ENCODE data around the gene XK. TPM values are rescaled to one million over a fixed set of nuclear protein-coding genes. Genes with fewer than 3 reads are reported as not detected.

Gene XK
- total and polyA plus RNA-seq, 10 of the 15 experiments (the other 5 are each of a cell fraction or from before 2014, with no cell fraction given) = not detected

- Histone ChIP-seq H2AFZ (ENCODE audit: control insufficient read depth, low read depth, low read length) (no peak overlapping the region), H3K4me2 (ENCODE audit: control insufficient read depth, insufficient read depth) (no peak overlapping the region), H4K20me1 (ENCODE audit: control insufficient read depth, insufficient read depth) (no peaks in the 10 kb centered on the region), H3K36me3 (ENCODE audit: control insufficient read depth in 2 of 2, insufficient read depth in 2 of 2, low read length in 1 of 2) (no peaks in the 10 kb centered on the region), H3K79me2 (ENCODE audit: control insufficient read depth, insufficient read depth, low read length) (no peaks in the 10 kb centered on the region), H3K27me3 (replicated peaks in 1 of 2; ENCODE audit: control insufficient read depth in 2 of 2, insufficient read depth in 2 of 2, low read length in 1 of 2) (no peaks in the 10 kb centered on the region; a peak in 1 of 4 replicates), H3K27ac (ENCODE audit: control insufficient read depth, insufficient read depth) (no peak overlapping the region), H3K9me3 (replicated peaks; ENCODE audit: control insufficient read depth, insufficient read depth, low read length) (no peaks in the 10 kb centered on the region), H3K4me1 (ENCODE audit: control insufficient read depth, insufficient read depth, low read length) (0 out of 2 replicates have a peak, but pooled peaks cover 2% of the 10 kb centered on the region), H3K4me3 (no peak overlapping the region), H3K9ac (ENCODE audit: control insufficient read depth, insufficient read depth, low read length) (no peak overlapping the region)
- BruUV-seq (replicated peaks) = no TSS peak
- ChIA-PET CTCF (no interaction called here), RAD21 (ENCODE audit: unreplicated experiment) (no interaction called here), SMC1A (ENCODE audit: uncharacterized antibody, unreplicated experiment) (no interaction called here), POLR2A (no interaction called here)
- in situ Hi-C loops (cut with MboI) = no loop called here
- ATAC-seq (no peak), FAIRE-seq (no peak), DNase-seq (ENCODE audit: low read depth, low spot score) (no peak)
- 0% methylated on average over 1 of the region's 1 CpG for WGBS (ENCODE audit: insufficient coverage, insufficient replicate concordance, low lambda C conversion rate, missing lambda C conversion rate)
- intact Hi-C loops (cut with micrococcal nuclease; ENCODE audit: unreplicated experiment) = no loop called here
- TF ChIP-seq IRF4 (IDR thresholded peaks at IDR 0.05; ENCODE audit: low read depth, low read length) = no peak
- no peak for TF ChIP-seq RCOR1 (conservative IDR thresholded peaks at IDR 0.05; ENCODE audit: low read depth, low read length)
- TF ChIP-seq TBL1XR1 (IDR thresholded peaks at IDR 0.05; ENCODE audit: low read depth, low read length) = no peak
- TF ChIP-seq TCF7 (IDR thresholded peaks at IDR 0.05; ENCODE audit: borderline replicate concordance) = no peak
- no peak for TF ChIP-seq NRF1 (conservative IDR thresholded peaks at IDR 0.05; ENCODE audit: low read depth, low read length)
- TF ChIP-seq BCL11A (IDR thresholded peaks at IDR 0.05; ENCODE audit: low read depth, low read length) = no peak
- TF ChIP-seq CUX1 (IDR thresholded peaks at IDR 0.05; ENCODE audit: insufficient replicate concordance, low read depth, low read length) = no peak
- TF ChIP-seq ZBTB40 (IDR thresholded peaks at IDR 0.05; ENCODE audit: borderline replicate concordance) = no peak
- no peak for TF ChIP-seq RELB (IDR thresholded peaks at IDR 0.05; ENCODE audit: low read depth)
- no peak for TF ChIP-seq MEF2B (IDR thresholded peaks at IDR 0.05; ENCODE audit: partially characterized antibody, poor library complexity, severe bottlenecking)
- TF ChIP-seq ZNF24 (IDR thresholded peaks at IDR 0.05) = no peak
- TF ChIP-seq TARDBP (IDR thresholded peaks at IDR 0.05; ENCODE audit: borderline replicate concordance) = no peak
- no peak for TF ChIP-seq MYC (IDR thresholded peaks at IDR 0.05; ENCODE audit: insufficient read depth, insufficient read length, insufficient replicate concordance, low read length, severe bottlenecking)
- TF ChIP-seq MTA3 (IDR thresholded peaks at IDR 0.05; ENCODE audit: borderline replicate concordance, low read length) = no peak
- TF ChIP-seq POLR2A (IDR thresholded peaks at IDR 0.05; ENCODE audit: low read depth, low read length) = no peak
These were observed 8.3 kb upstream of the XK start for GRCh38 chrX:37677243-37677642.
